GM18505 (cell line): ENCODE data around the gene RPN2.

Experiments used
- ATAC-seq: cut with Tn5 transposase; IDR thresholded peaks from one replicate; pipeline ENCODE4 v1.9.1; 2021; ENCODE audit not compliant: unreplicated experiment
- POLR2A ChIP-seq: IDR thresholded peaks from 4 replicates; pipeline ENCODE4 v1.6.1; 2011; ENCODE audit warnings: borderline replicate concordance; ENCODE audit not compliant: insufficient read depth, insufficient read length; ENCODE audit errors: extremely low read depth

RPN2 gene

GRCh38 chr20:37231947-37232630, 53.0 kb downstream of the RPN2 start:
- ATAC-seq: no peak
- TF ChIP-seq POLR2A: no peak

GRCh38 chr20:37233548-37234253, 54.6 kb downstream of the RPN2 start:
- ATAC-seq: no peak
- TF ChIP-seq POLR2A: no peak

GRCh38 chr20:37234254-37234581, 55.1 kb downstream of the RPN2 start:
- no peak for TF ChIP-seq POLR2A
- ATAC-seq: no peak

- no peak for ATAC-seq
- TF ChIP-seq POLR2A: no peak
These were observed 55.9 kb downstream of the RPN2 start for GRCh38 chr20:37235065-37235464.

- no peak for TF ChIP-seq POLR2A
These were observed 57.3 kb downstream of the RPN2 start for GRCh38 chr20:37236462-37236861.

GRCh38 chr20:37237656-37238055, 58.5 kb downstream of the RPN2 start:
- ATAC-seq: no peak
- no peak for TF ChIP-seq POLR2A

More at GRCh38 chr20:37236462-37236861, 57.3 kb downstream of the RPN2 start:
- ATAC-seq: no peak

- no peak for ATAC-seq
- no peak for TF ChIP-seq POLR2A
These were observed 59.3 kb downstream of the RPN2 start for GRCh38 chr20:37238426-37238825.

- no peak for TF ChIP-seq POLR2A
- no peak for ATAC-seq
These were observed 59.9 kb downstream of the RPN2 start for GRCh38 chr20:37238935-37239451.

GRCh38 chr20:37240337-37241067, 61.4 kb downstream of the RPN2 start:
- TF ChIP-seq POLR2A: no peak
- ATAC-seq: no peak

GRCh38 chr20:37242503-37242902, 63.4 kb downstream of the RPN2 start:
- no peak for ATAC-seq
- TF ChIP-seq POLR2A: no peak

GRCh38 chr20:37243076-37243936, 64.2 kb downstream of the RPN2 start:
- TF ChIP-seq POLR2A: no peak
- no peak for ATAC-seq

- TF ChIP-seq POLR2A: no peak
- no peak for ATAC-seq
These were observed 64.9 kb downstream of the RPN2 start for GRCh38 chr20:37243937-37244571.

GRCh38 chr20:37244572-37244957, 65.4 kb downstream of the RPN2 start:
- no peak for TF ChIP-seq POLR2A
- no peak for ATAC-seq
